T-helper 2 cell treated with Interferon-gamma antibody and Interleukin-4, amounts not matched to agents 100 ng/mL and 5 ng/mL, for 36 hours (primary cell): Measurements from ENCODE around the gene NKAP. TPM values are rescaled to one million over a fixed set of nuclear protein-coding genes. Genes with fewer than 3 reads are reported as not detected.

Experiments
- intact Hi-C: fragments of 100-400 bp; cut with micrococcal nuclease; formaldehyde crosslinking; loops from one replicate; pipeline ENCODE4 v1.15.1; 2023
- total RNA-seq: library from RNA; stranded (reverse); gene quantifications from 2 replicates; pipeline ENCODE4 v1.2.3, GENCODE V29; 2022

NKAP gene
- total RNA-seq, 1 donor from 2014 or later, result 7.9 TPM

DNA sequence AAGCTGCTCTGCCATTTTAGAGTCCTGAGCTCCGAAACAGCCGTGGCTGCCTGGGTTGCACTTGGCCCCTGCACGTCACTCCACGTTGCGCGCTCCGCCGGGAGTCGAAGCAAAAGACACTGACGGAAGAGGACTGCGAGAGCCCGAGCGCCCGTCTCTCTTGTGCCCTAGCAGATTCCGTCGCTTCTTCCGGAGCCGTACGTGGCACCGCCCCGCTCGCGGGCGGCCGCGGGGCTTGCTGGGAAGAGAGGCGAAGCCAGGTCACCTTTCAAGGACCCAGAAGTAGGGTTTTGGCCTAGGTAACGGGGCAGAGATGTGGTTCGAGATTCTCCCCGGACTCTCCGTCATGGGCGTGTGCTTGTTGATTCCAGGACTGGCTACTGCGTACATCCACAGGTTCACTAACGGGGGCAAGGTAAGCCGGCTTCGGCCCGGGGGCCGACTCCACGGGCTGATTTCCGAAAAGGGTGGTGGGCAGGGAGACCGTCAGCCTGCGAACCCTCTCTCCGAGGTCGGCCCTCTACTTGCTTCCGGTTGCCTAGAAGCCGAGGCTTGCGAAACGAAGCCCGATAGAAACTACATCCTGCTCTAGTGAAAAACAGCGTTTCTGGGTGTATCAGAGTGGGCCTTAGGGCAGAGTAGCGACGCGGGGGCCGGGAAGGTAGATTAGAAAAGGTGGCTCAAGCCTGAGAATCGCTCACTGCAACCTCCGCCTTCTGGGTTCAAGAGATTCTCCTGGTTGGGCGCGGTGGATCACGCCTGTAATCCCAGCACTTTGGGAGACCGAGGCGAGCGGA lies 71.8 kb downstream of the NKAP start, which contains the start of the genes NDUFA1 and RNF113A:
Gene NDUFA1, plus strand, starts transcription at position 234 of the 797 bp plus-strand sequence. Its CDS starts 80 bp downstream, at position 314.
Gene RNF113A, minus strand, starts transcription at position 135 of the 797 bp plus-strand sequence. Its CDS starts 120 bp downstream, at position 15.
- intact Hi-C loops, result loop anchor here (1.0 to 10.0 kb wide), 9 partner anchors 15 to 403 kb away; partner anchors contain the start of genes NKAP, RPL39, SLC25A5 and UBE2A

- intact Hi-C loops, result loop anchor here (1.0 to 10.0 kb wide), 9 partner anchors 15 to 402 kb away; partner anchors contain the start of genes NKAP, RPL39, SLC25A5 and UBE2A
Measured at GRCh38 chrX:119871245-119871598, 72.3 kb downstream of the NKAP start.

Other genes starting within 250 kb of the NKAP start
- 2.2 and 2.3 TPM in 2 replicates for gene SOWAHD, start 185.2 kb downstream of the NKAP start, total RNA-seq
- 2,113 and 2,173 TPM in 2 replicates for gene RPL39, start 152.1 kb downstream of the NKAP start, total RNA-seq
- 10.3 and 11.2 TPM in 2 replicates for gene UPF3B, start 90.8 kb downstream of the NKAP start, total RNA-seq
- gene RNF113A, start 72.0 kb downstream of the NKAP start, total RNA-seq, result 27.9 and 29.9 TPM in 2 replicates
- gene NDUFA1, start 71.9 kb downstream of the NKAP start, total RNA-seq, result 104 and 106 TPM in 2 replicates
- gene AKAP14, start 47.9 kb downstream of the NKAP start, total RNA-seq, result not detected in 2 replicates
- not detected in 2 replicates for gene RHOXF2B, start 133.9 kb upstream of the NKAP start, total RNA-seq
- not detected in 2 replicates for gene RHOXF1, start 172.2 kb upstream of the NKAP start, total RNA-seq
- gene RHOXF2, start 214.9 kb upstream of the NKAP start, total RNA-seq, result not detected in 2 replicates